Left colon (tissue), 2 donors: ENCODE results near the gene FABP2. TPM values are rescaled to one million over a fixed set of nuclear protein-coding genes. Genes with fewer than 3 reads are reported as not detected.

Experiments used
- ATAC-seq: fragments of 200-7000 bp; cut with Tn5 transposase; one replicate; pipeline ENCODE4 v1.9.1; 2020; ENCODE audit warnings: mild to moderate bottlenecking, moderate library complexity
- DNase-seq, 2 donors: peaks; one replicate each; pipeline ENCODE4 v3.0.0-alpha.2; 2020
- intact Hi-C, 2 donors: fragments of 100-400 bp; cut with DNase I in 1 of 2; cut with micrococcal nuclease in 1 of 2; formaldehyde crosslinking; loops; one replicate each; pipeline versions ENCODE4 v1.11.2 to v1.14.0; 2022; cut with DNase I, micrococcal nuclease
- total RNA-seq, 2 donors: library from RNA; stranded (reverse); fragmentation: NEBNext Ultra II Directional; extraction: Animal tissue kit (Norgen Biotek cat#: 25700); gene quantifications; one replicate each; pipeline ENCODE4 v1.2.1, GENCODE V29; 2021
- donor health status: DM: no; HTN: no; CAD: no.
- donor health status: DM: yes; HTN: yes; CAD: no.

Gene FABP2
- total RNA-seq, 2 donors from 2014 or later: 102 to 104 TPM

DNA sequence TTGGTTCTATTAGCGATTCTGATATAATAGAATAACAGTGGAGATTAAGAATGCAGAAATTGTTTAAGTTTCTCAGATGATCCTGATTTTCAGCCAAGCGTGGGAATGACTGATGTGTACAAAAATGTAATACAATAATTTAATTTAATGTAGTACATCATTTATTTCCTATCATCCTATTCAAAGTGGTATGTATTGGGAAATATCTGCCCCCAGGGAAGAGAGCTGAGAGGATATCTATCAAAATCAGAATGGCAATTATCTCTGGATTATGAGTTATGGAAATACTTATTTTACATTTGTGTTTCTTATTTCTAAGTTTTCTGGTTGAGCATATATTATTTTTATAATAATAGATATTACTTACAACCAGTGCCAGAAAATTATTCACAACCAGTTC is 3.9 kb downstream of the FABP2 start:
- intact Hi-C loops: no loop called here
- ATAC-seq: no peak
- DNase-seq: no peak

DNA sequence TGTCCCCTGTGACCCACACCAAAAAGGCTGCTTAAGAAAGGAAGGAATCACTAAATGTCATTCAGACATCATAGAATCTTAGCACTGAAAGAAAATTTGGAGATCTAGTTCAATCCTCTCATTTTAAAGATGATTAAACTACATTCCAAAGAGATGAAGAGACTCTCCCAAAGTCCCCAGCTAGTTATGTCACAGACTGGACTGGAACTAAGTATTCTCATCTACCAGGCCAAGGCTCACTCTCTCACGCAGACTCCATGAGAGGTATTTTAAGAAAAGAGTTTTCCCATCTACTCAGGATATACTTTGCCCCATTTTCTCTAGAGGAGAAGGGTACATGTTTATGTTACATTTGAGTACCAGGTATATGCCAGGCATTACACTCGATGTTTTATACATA is 6.9 kb downstream of the FABP2 start:
- intact Hi-C loops: no loop called here

DNA sequence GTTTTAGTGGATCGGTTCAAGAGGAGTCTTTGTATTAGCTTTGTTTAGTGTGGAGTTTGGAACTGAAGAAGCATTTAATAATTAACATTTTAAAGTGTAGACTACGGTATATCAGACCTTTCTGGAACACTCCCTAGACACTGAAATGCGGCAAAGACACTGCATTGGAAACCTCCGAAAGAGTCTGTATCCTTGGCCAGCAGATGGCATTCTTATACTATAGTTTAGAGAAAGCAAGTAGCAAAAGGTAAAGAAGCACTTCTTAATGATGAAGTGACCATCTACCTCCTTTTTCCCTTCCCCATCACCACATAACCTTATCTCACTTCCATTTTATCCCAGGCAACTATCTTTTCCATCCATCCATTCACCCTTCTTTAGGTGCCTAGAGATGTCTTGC is 7.6 kb downstream of the FABP2 start:
- intact Hi-C loops: no loop called here
- peak; percentile 87 for ATAC-seq

More for the DNA sequence above, 6.9 kb downstream of the FABP2 start:
- ATAC-seq (no peak), DNase-seq (no peak)

DNA sequence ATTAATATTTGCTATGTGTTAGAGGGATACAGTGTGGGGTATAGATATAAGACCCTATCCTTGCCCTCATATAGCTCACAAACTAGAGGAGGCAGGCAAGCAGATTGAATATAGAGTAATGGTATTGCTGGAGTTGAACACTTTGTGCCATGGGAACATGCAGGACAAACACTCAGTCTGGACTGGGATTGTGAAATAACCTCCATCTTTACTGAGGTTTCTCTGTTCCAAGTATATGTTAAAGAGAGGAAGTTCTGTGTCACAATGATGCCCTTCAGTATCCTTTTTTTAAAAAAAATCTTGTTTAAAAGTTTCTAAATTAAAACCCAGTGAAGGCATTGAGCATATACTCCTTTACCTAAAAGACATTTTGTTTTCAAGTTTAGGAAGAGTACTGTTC is 8.7 kb downstream of the FABP2 start:
- DNase-seq (no peak), ATAC-seq (no peak)
- intact Hi-C loops: no loop called here

More for the DNA sequence above, 7.6 kb downstream of the FABP2 start:
- DNase-seq: no peak

DNA sequence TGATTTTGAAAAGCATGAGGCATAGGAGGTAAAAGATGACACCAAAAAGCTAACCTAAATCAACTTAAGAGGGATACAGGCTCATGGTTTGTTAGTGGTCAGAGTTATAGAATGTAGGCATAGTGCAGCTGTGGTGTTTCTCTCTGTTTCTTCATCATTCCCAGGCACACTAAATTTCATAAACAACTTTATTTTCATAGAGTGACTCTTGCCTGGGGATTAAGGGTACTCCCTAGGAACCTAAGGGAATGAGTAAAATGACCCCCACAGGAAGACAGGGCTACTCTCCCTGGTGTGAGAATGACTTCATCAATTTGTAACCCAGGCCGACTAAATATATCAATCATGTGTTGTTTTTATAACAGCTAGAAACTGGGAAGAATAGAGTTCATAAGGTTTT is 11.1 kb downstream of the FABP2 start:
- ATAC-seq: no peak
- intact Hi-C loops: no loop called here

DNA sequence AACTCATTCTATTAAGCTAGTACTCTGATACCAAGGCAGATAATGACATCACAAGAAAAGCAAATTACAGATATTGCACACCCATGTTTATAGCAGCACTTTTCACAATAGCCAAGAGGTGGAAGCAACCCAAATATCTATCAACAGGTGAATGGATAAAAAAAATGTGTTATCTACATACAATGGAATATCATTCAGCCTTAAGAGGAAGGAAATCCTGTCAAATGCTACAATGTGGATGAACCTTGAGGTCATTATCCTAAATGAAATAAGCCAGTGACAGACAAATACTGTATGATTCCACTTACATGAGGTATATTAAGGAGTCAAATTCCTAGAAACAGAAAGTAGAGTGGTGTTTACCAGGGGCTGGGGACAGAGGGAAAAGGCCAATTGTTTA is 14.3 kb downstream of the FABP2 start:
- DNase-seq (no peak), ATAC-seq (peak; percentile 51)
- intact Hi-C loops: loop anchor here in 1 of 2 donors (10.0 kb wide), 1 partner anchor 747 kb away; no protein-coding TSS in a partner anchor

More for the DNA sequence above, 11.1 kb downstream of the FABP2 start:
- DNase-seq: no peak

DNA sequence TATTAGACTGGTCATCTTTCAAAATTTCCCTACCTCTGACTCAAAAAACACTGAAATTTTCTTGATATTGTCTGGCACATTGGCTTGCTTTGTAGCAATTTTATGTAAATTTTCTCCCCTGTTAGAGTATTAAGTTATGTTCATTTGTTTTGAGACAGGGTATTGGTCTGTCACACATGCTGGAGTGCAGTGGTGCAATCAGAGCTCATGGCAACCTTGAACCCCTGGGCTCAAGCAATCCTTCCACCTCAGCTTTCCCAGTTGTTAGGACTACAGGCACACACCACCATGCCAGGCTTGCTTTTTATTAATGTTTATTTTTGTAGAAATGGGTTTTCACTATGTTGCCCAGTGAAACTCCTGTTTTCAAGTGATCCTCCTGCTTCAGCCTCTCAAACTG is 17.5 kb downstream of the FABP2 start:
- no peak for DNase-seq
- ATAC-seq: no peak
- intact Hi-C loops: loop anchor here in 1 of 2 donors (10.0 kb wide), 1 partner anchor 750 kb away; no protein-coding TSS in a partner anchor

DNA sequence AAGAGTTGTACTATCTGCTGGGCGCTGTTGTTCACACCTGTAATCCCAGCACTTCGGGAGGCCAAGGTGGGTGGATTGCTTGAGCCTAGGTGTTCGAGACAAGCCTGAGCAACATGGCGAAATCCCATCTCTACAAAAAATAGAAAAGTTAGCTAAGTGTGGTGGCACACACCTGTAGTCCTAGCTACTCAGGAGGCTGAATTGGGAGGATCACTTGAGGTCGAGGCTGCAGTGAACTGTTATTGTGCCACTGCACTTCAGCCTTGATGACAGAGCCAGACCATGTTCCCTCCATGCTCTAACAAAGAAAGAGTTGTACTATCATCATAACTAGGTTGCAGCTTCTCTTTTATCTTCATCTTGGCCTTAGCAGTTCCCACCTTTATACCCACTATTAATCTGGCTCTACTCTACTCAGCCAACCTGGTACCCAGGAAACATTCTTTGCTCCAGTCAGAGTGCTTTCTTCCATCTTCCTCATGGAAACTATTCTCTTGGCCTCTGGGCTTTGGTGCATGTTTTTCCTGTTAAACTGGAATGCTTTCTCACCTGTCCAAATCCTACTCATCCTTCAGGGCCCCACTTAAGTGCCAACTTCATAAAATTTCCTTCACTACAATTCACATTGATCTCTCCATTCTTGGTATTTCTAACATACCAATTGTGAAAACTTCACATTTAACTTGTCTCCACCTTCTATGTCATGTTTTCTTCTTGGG is 18.2 kb downstream of the FABP2 start:
- no peak for DNase-seq
- intact Hi-C loops: loop anchor here in 1 of 2 donors (10.0 kb wide), 1 partner anchor 751 kb away; no protein-coding TSS in a partner anchor
- ATAC-seq: no peak

DNA sequence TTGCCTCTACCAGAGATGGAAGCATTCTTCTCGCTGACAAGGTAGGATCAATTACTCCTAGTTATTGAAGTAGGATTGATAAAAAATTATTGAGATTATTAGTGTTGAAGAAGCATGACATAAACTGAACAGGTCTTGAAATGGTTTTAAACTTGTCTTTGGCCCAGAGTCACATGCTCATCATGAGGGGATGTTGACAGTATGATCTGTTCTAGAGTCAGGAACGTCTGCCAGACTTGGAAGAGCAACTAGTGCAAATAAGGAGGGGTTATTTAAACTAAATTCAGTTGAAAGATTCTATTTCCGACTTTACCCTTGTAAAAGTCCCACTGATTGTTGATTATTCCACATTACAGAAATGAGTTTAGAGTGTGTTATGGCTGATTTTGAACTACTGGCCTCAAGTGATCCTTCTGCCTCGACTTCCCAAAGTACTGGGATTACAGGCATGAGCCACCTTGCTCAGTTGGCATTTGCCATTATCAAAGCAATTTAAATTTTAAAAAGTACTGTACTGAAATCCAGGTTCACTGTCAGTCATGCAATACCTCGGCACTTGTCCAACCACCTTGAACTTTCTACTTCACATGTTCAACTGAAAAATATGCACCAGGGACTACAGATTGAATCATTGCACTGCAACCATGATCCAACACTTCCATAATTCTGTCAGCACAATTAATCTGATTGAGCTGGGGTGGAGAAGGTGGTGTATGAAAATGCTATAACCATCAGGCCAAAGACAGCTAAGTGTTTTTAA is 19.7 kb downstream of the FABP2 start:
- no peak for ATAC-seq
- DNase-seq: no peak
- intact Hi-C loops: loop anchor here in 1 of 2 donors (10.0 kb wide), 1 partner anchor 753 kb away; no protein-coding TSS in a partner anchor

DNA sequence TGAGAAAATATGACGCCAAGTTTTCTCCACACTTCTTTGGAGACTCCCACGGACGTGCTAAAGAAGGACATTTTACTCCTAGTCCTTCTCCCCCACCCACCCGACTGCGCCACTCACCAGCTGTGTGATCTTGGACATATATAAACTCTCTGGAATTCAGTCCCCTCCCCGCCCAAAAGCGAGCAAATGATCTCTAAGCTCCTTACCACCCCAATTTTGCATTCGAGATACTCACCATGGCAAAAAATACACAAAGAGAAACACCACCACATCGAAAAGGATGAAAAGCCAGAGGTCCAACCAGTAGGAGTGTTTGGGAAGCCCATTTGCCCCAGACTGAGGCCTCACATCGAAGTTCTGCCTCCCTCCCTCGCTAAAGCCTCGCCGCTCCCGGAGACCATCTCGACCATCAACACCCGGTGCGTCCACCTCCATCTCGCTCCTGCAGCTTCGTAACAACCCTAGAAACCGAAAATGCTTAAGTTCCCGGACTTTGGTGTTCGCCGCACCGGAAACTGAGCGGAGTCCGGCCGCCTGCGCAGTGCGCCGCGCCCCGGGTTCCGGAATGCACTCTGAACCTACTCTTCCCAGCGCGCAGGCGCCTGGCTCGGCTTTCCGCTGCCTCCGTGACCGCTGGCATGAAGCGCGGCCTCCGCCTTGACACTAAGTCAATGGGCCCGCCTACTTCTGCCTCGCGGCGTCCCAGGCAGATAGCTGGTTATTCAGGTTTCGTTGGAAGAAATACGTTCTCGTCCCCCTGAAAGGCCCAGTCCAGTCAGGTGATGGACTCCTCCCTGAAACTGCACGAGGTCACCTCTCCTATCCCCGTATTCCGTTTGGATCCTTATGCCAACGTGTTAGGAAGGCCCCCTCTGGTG is 21.6 kb downstream of the FABP2 start:
- DNase-seq (peak; percentile 97 to 98), ATAC-seq (peak; percentile 95)
- intact Hi-C loops: loop anchor here in 1 of 2 donors (10.0 kb wide), 1 partner anchor 754 kb away; no protein-coding TSS in a partner anchor

DNA sequence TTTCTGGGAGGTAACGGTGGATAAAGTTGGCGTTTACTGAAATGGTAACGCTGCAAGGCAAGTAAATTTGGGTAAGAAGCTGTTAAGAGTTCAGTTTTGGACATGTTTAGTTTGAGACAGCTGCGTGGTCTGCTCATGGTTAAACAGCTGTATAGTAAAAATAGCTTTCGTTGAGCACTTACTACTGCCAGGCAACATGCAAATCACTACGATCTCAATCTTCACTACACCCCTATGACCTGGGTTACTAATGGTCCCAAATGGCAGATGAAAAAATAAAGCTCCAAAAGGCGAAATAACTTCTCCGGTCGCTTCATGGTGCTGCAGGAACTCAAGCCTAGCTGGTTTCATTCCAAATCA is 22.2 kb downstream of the FABP2 start:
- DNase-seq (no peak), ATAC-seq (peak; percentile 3)
- intact Hi-C loops: loop anchor here in 1 of 2 donors (10.0 kb wide), 1 partner anchor 755 kb away; no protein-coding TSS in a partner anchor

DNA sequence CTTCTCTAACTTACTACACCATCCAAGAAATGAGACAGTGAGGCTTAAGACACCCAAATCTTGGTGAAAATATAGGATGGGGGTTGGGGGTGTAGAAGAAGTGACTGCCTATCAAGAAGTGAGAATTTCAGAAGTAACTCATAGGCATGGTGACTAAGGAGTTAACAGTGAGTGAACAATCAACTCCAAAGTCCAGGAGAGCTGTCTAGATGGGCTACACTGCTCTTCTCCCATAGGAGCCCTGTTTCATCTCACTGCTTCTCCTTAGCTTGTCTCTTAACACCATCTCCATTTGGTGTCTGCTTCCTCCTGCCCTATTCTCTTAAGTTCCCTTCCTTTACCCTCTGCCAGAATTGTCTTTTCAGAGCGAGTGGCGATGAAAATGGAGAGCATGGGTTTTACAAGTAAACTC is 22.7 kb downstream of the FABP2 start:
- intact Hi-C loops: no loop called here
- DNase-seq: no peak
- ATAC-seq: peak; percentile 47

DNA sequence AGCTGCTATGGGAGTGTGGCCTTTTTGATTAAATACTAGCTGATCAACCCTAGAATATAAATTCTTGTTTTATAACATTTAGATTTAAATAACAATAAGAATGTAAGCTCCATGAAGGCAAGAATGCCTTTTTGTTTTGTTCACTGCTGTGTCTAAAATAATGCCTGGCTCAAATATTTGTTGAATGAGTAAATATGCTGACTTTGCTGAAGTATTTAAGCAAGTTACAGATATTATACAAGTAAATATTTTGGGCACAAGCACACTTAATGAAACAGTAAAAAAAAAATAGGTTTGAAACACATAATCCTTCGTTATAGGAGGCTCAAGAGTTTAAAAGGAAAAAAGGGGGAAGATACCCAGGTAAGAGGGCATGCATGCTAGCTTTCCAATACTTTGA is 24.1 kb downstream of the FABP2 start:
- intact Hi-C loops: no loop called here
- ATAC-seq (no peak), DNase-seq (no peak)

DNA sequence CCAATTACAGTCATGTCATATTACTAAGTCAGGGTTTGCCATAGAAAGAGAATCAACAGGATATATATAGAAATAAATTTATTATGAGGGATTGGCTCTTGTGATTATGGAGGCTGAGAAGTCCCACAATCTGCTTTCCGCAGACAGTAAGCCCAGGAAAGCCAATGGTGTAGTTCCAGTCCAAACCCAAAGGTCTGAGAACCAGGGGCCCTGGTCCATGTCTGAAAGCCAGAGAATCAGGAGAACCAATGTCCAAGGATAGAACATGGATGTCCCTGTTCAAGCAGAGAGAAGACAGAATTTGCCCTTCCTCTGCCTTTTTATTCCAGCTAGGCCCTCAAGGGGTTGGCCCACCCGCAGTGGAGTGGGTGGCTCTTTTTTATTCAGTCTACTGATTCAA is 25.6 kb downstream of the FABP2 start:
- no peak for ATAC-seq
- no peak for DNase-seq
- intact Hi-C loops: no loop called here

DNA sequence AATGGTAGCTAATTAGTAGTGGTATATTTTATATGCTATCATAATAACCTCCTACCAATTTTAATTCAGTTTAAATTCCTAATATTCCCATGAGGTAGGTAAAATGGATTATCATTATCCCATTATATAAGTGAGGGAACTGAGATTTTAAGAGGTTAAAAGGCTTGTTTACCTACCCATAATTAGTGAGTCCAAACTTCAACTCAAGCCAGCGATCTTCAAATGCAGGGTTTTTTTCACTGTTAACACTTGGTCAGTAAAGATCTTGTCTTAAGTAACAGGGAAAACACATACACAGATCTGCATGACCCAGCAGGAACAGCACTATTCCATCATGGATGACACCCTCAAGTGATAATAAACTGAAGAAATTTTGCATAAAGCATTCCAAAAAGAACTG is 31.3 kb downstream of the FABP2 start:
- intact Hi-C loops: no loop called here
- DNase-seq (no peak), ATAC-seq (peak; percentile 54)

DNA sequence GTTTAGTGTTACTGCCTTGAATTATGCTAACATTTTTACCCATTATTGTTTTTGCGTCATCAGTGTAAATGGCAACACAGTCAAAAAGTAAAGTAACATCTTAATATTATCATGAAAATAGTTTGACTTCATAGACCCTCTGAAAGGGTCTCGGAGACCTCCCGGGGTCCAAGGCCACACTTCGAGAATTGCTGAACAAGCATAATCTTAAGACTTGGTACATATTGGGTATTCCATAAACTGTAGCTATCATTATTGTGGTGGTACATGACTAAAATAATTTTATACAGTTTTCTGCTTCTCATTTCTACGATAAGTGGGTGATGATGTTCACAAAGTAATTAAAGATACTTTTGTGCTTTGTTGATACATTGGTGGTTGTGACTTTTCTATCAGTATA is 32.6 kb downstream of the FABP2 start:
- DNase-seq: no peak
- intact Hi-C loops: no loop called here
- ATAC-seq: no peak

DNA sequence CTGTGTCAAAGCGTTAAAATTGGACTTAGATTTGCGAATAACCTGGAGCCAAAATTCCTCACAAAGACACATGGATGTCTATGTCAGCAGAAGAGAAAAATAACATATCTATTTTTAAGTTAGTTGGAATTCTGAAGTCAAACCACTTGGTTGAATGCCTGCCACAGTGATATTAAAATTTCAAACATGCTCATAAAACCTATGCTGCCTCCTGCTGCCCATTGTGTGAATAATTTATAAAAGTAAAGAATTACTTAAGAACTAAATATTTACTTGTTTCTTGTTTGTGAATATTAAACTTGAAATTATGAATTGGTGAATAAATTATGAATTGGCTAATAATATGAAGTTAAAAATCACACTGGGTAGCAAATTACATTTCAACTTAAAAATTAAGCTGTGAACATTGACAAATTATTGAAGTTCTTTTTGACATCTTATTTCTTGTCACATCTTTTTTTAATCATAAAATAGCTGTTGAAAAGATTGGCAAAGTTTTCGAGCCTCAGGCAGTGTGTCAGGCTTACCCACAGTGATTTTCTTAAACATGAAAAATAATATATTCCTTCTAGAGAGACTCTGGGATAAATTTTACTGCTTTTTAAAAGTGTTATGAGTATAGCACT is 35.4 kb downstream of the FABP2 start:
- intact Hi-C loops: no loop called here
- peak; percentile 36 for ATAC-seq
- DNase-seq: no peak
